GM19328 (cell line): ENCODE data around the gene DCDC2C.

ENCODE experiments used
- ATAC-seq: cut with Tn5 transposase; IDR thresholded peaks from one replicate; pipeline ENCODE4 v1.9.1; 2021; ENCODE audit warnings: mild to moderate bottlenecking, moderate library complexity; ENCODE audit not compliant: unreplicated experiment

The DCDC2C gene

GRCh38 chr2:3876221-3876620, 172.8 kb downstream of the DCDC2C start:
- ATAC-seq = no peak

- no peak for ATAC-seq
These were observed 173.3 kb downstream of the DCDC2C start for GRCh38 chr2:3876685-3877084.

- no peak for ATAC-seq
These were observed 182.6 kb downstream of the DCDC2C start for GRCh38 chr2:3885629-3886628.

GRCh38 chr2:3895021-3895420, 191.6 kb downstream of the DCDC2C start:
- no peak for ATAC-seq
